Stimulated activated CD4-positive, alpha-beta T cell treated with anti-CD3 and anti-CD28 coated beads, TNF-alpha, amount 100 ng/mL, for 48 hours (primary cell): ENCODE data around the gene SEMA6B.

Experiments
- DNase-seq, 3 donors: peaks; one replicate each; pipeline ENCODE4 v3.0.0-alpha.2; 2020; ENCODE audit warnings: low read depth in 3 of 3

SEMA6B gene

DNA sequence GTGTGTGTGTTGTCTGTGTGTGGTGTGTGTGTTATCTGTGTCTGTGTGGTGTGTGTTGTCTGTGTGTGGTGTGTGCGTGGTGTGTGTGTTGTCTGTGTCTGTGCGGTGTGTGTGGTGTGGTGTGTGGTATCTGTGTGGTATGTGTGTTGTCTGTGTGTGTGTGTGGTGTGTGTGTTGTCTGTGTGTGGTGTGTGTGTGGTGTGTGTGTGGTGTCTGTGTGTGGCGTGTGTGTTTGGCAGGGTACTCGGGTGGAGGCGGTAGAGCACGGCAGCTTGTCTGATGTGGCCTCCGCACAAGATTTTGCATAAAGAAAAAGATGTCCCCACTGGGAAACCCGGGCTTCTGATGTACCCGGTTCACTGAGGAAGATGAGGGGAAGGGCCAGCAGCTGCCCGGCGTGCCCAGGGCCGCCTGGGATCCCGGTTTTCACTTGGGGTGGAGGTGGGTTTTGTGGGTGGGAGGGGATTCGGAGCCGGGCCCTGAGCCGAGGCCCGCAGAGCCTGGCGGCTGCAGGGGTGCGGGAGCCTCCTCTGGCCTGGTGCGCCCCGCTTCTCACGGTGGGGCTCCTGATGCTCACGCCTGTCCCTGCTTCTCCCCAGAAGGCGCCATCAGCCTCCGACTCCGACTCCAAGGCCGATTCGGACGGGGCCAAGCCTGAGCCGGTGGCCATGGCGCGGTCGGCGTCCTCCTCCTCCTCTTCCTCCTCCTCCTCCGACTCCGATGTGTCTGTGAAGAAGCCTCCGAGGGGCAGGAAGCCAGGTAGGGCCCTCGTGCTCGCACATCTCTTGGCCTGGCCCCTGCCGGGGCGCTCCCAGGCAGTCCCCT lies 66.2 kb downstream of the SEMA6B start:
- DNase-seq, result no peak
